SK-N-SH (cell line): ENCODE data around the gene SYT5. TPM values are rescaled to one million over a fixed set of nuclear protein-coding genes. Genes with fewer than 3 reads are reported as not detected.
"Not testable (repeated sequence)": the region's sequence is repeated elsewhere in the genome, so short reads cannot be mapped to it uniquely, and the experiment has no call there.

Experiments used
- CTCF ChIA-PET: fragments of 300-600, 350-600 bp; formaldehyde crosslinking; extraction: SDS; loops from one replicate; lab custom pipeline; 2021; lab: Yijun Ruan, JAX
- POLR2A ChIA-PET: fragments of 350-600 bp; sonication (Branson Sonifier 250); formaldehyde crosslinking; extraction: SDS; loops from one replicate; lab custom pipeline; 2020; ENCODE audit warnings: antibody characterized with exemption, inconsistent platforms; lab: Yijun Ruan, JAX
- DNase-seq: peaks from one replicate; pipeline ENCODE4 v3.0.0; 2012
- H2AFZ ChIP-seq: fragments of 200-600 bp; sonication (generic); 2 replicates; pipeline ENCODE4 v1.8.1; 2016; ENCODE audit warnings: antibody characterized with exemption, mild to moderate bottlenecking, low read depth
- H3F3A ChIP-seq: fragments of 200-600 bp; sonication (generic); replicated peaks from 2 replicates; pipeline ENCODE3; 2016; ENCODE audit warnings: antibody characterized with exemption, mild to moderate bottlenecking; ENCODE audit not compliant: insufficient read depth
- H3K27ac ChIP-seq, 2 experiments: fragments of 200-500 bp in 1 of 2; fragments of 200-600 bp in 1 of 2; sonication (Bioruptor generic) in 1 of 2; sonication (generic), shearing (Covaris generic) in 1 of 2; 2 replicates each; pipeline versions ENCODE4 v1.5.1 to v1.6.1; 2014 to 2016; ENCODE audit warnings: low read depth in 2 of 2, inconsistent platforms in 1 of 2, low read length in 1 of 2, mild to moderate bottlenecking in 1 of 2, mixed read lengths in 1 of 2
- H3K27me3 ChIP-seq: fragments of 200-600 bp; sonication (generic), shearing (Covaris generic); 2 replicates; pipeline ENCODE4 v1.6.1; 2016; ENCODE audit warnings: mixed run types; ENCODE audit not compliant: insufficient read depth
- H3K36me3 ChIP-seq, 2 experiments: fragments of 200-500 bp in 1 of 2; fragments of 200-600 bp in 1 of 2; sonication (Bioruptor generic) in 1 of 2; sonication (generic) in 1 of 2; replicated peaks in 1 of 2; 2 replicates each; pipeline versions ENCODE3 to v1.5.1; 2014 to 2016; ENCODE audit warnings: low read length in 1 of 2, mild to moderate bottlenecking in 1 of 2; ENCODE audit not compliant: insufficient read depth in 2 of 2, control insufficient read depth in 1 of 2
- H3K4me1 ChIP-seq, 2 experiments: fragments of 200-500 bp in 1 of 2; fragments of 200-600 bp in 1 of 2; sonication (Bioruptor generic) in 1 of 2; sonication (generic), shearing (Covaris generic) in 1 of 2; 2 replicates each; pipeline versions ENCODE4 v1.5.1 to v1.6.1; 2014 to 2016; ENCODE audit warnings: low read depth in 1 of 2, low read length in 1 of 2, mixed run types in 1 of 2; ENCODE audit not compliant: insufficient read depth in 2 of 2, control insufficient read depth in 1 of 2
- H3K4me2 ChIP-seq: fragments of 200-600 bp; sonication (generic), shearing (Covaris generic); 2 replicates; pipeline ENCODE4 v1.6.1; 2017; ENCODE audit warnings: mixed run types
- H3K4me3 ChIP-seq, 2 experiments: fragments of 200-500 bp in 1 of 2; fragments of 200-600 bp in 1 of 2; sonication (Bioruptor generic) in 1 of 2; sonication (generic), shearing (Covaris generic) in 1 of 2; 2 replicates each; pipeline versions ENCODE4 v1.5.1 to v1.8.1; 2014 to 2016; ENCODE audit warnings: low read depth in 2 of 2, inconsistent platforms in 1 of 2, low read length in 1 of 2, mild to moderate bottlenecking in 1 of 2, mixed read lengths in 1 of 2, moderate library complexity in 1 of 2
- H3K79me2 ChIP-seq: fragments of 200-600 bp; sonication (generic); 2 replicates; pipeline ENCODE4 v1.8.1; 2017; ENCODE audit warnings: mild to moderate bottlenecking; ENCODE audit not compliant: insufficient read depth
- H3K9ac ChIP-seq: fragments of 200-600 bp; sonication (generic); 2 replicates; pipeline ENCODE4 v1.6.1; 2017; ENCODE audit warnings: mixed run types
- H3K9me2 ChIP-seq: fragments of 200-600 bp; sonication (generic); 2 replicates; pipeline ENCODE4 v1.6.1; 2017; ENCODE audit warnings: mixed run types
- H3K9me3 ChIP-seq: fragments of 200-600 bp; sonication (generic); 2 replicates; pipeline ENCODE4 v1.6.1; 2017; ENCODE audit warnings: mixed run types, mild to moderate bottlenecking, moderate library complexity
- H4K20me1 ChIP-seq: fragments of 200-600 bp; sonication (generic); 2 replicates; pipeline ENCODE4 v1.6.1; 2017; ENCODE audit warnings: mild to moderate bottlenecking, mixed run types; ENCODE audit not compliant: insufficient read depth
- FOSL2 ChIP-seq: IDR thresholded peaks from 2 replicates; pipeline ENCODE4 v1.4.0; 2012; ENCODE audit warnings: low read depth, mild to moderate bottlenecking, moderate library complexity, borderline replicate concordance
- IRF3 ChIP-seq: fragments of 150-350 bp; IDR thresholded peaks from 2 replicates; pipeline ENCODE4 v1.6.1; 2016; ENCODE audit warnings: mild to moderate bottlenecking, low read depth, low read length
- NFIC ChIP-seq: IDR thresholded peaks from 2 replicates; pipeline ENCODE4 v1.4.0; 2012; ENCODE audit warnings: borderline replicate concordance
- PBX3 ChIP-seq: IDR thresholded peaks from 2 replicates; pipeline ENCODE4; 2012
- RAD21 ChIP-seq: IDR thresholded peaks from 2 replicates; pipeline ENCODE4 v1.6.1; 2012; ENCODE audit warnings: mild to moderate bottlenecking, low read length
- USF2 ChIP-seq: fragments of 150-350 bp; IDR thresholded peaks from 2 replicates; pipeline ENCODE4 v1.6.1; 2017; ENCODE audit warnings: antibody characterized with exemption, low read length, low read depth, borderline replicate concordance
- WGBS: methylation state at CpG from one replicate; pipeline ENCODE4 v1.1.6; 2017; ENCODE audit warnings: low lambda C conversion rate; 5-methylcytosine and 5-hydroxymethylcytosine counted together
- polyA plus RNA-seq, 3 experiments: library from polyadenylated mRNA; depleted of rRNA; stranded (reverse); fragments of >200 nt; gene quantifications; 2 replicates each; pipeline ENCODE4 v1.2.3, GENCODE V29; 2012

SYT5 gene
- polyA plus RNA-seq, 1 of the 3 experiments (the other 2 are of a cell fraction), result 0.21 TPM

- CTCF ChIA-PET, result interaction anchor here (0.9 to 2.3 kb wide), 6 partner anchors 10 to 262 kb away, joined by 3 to 11 read pairs (median 3); partner anchors contain the start of gene DNAAF3
- no peaks in the 10 kb centered on the region for H3K79me2 ChIP-seq
- 5% methylated on average over 35 of the region's 52 CpGs for WGBS
These were observed 23.7 kb downstream of the SYT5 start for GRCh38 chr19:55156202-55157063.

GRCh38 chr19:55155784-55156183 is 24.3 kb downstream of the SYT5 start:
- Histone ChIP-seq H3K4me3 (peak overlapping the region; percentile 53 to 54; a peak in 3 of 4 replicates), H3K4me2 (peak overlapping the region; percentile 69), H2AFZ (0 out of 2 replicates have a peak overlapping the region, but pooled peaks have one; percentile 68)
- H3K36me3 ChIP-seq, H3K27me3 ChIP-seq, H4K20me1 ChIP-seq, H3K79me2 ChIP-seq, H3K4me1 ChIP-seq, H3K9me3 ChIP-seq, H3K9ac ChIP-seq, H3F3A ChIP-seq, H3K27ac ChIP-seq, H3K9me2 ChIP-seq, DNase-seq: not testable (repeated sequence)
- POLR2A ChIA-PET, result interaction anchor here (0.6 kb wide), 1 partner anchor 103 kb away, joined by 3 read pairs; the partner anchor contains the start of gene PPP6R1
- 6% methylated on average over 5 of the region's 5 CpGs for WGBS
- CTCF ChIA-PET, result interaction anchor here (0.9 to 2.3 kb wide), 6 partner anchors 11 to 262 kb away, joined by 3 to 11 read pairs (median 3); partner anchors contain the start of gene DNAAF3

More at GRCh38 chr19:55156202-55157063, 23.7 kb downstream of the SYT5 start:
- Histone ChIP-seq H3K4me1 (peaks cover 0 to 10% of the 10 kb centered on the region in 2 experiments; a peak in 1 of 4 replicates), H4K20me1 (no peaks in the 10 kb centered on the region), H3K27me3 (peaks cover 7% of the 10 kb centered on the region), H3K4me3 (peak overlapping the region; percentile 53 to 54; a peak in 3 of 4 replicates), H3K9me3 (no peaks in the 10 kb centered on the region), H3K9ac (no peak overlapping the region), H3K4me2 (peak overlapping the region; percentile 69), H3K36me3 (no peaks in the 10 kb centered on the region), H2AFZ (peak overlapping the region; percentile 68; the same call in 1 of the 2 replicates), H3K27ac (no peak overlapping the region; a peak in 1 of 4 replicates), H3F3A (peaks cover 7% of the 10 kb centered on the region), H3K9me2 (no peaks in the 10 kb centered on the region)
- DNase-seq, result peak; percentile 92
- POLR2A ChIA-PET, result interaction anchor here (0.6 kb wide), 1 partner anchor 103 kb away, joined by 3 read pairs; the partner anchor contains the start of gene PPP6R1
- TF ChIP-seq PBX3 (peak; percentile 28; the same call in 1 of the 2 replicates), IRF3 (no peak)

- Histone ChIP-seq H3K27ac (no peak overlapping the region), H3K36me3 (no peaks in the 10 kb centered on the region), H4K20me1 (no peaks in the 10 kb centered on the region), H3K9ac (no peak overlapping the region), H3F3A (peaks cover 7% of the 10 kb centered on the region), H3K79me2 (no peaks in the 10 kb centered on the region), H3K9me2 (no peaks in the 10 kb centered on the region), H2AFZ (no peak overlapping the region), H3K4me2 (no peak overlapping the region), H3K4me1 (peaks cover 0 to 10% of the 10 kb centered on the region in 2 experiments; a peak in 1 of 4 replicates), H3K9me3 (no peaks in the 10 kb centered on the region), H3K27me3 (peaks cover 14% of the 10 kb centered on the region), H3K4me3 (no peak overlapping the region)
- WGBS, result 76% methylated on average over 12 of the region's 12 CpGs
- DNase-seq, result no peak
- TF ChIP-seq FOSL2, result no peak
- no peak for TF ChIP-seq NFIC
- TF ChIP-seq IRF3, result no peak
- TF ChIP-seq USF2, result no peak
- no peak for TF ChIP-seq RAD21
- ChIA-PET CTCF (interaction anchor here (1.0 to 1.6 kb wide), 4 partner anchors 12 to 138 kb away, joined by 3 to 6 read pairs (median 3); partner anchors contain the start of gene DNAAF3), POLR2A (no interaction called here)
These were observed 26.3 kb downstream of the SYT5 start for GRCh38 chr19:55153652-55154264.
